HepG2 (cell line): ENCODE measurements around the gene IQCM. TPM values are rescaled to one million over a fixed set of nuclear protein-coding genes. Genes with fewer than 3 reads are reported as not detected.

Experiments
- ATAC-seq: fragments of 200-7000 bp; cut with Tn5 transposase; 3 replicates; pipeline ENCODE4 v1.9.1; 2020; ENCODE audit warnings: mild to moderate bottlenecking, moderate library complexity
- BruUV-seq: library from RNA; stranded (reverse); fragments of 400-500 nt; replicated peaks from 2 replicates; lab custom pipeline; 2021; lab: Mats Ljungman, UMichigan
- CTCF ChIA-PET: fragments of 300-600 bp; formaldehyde crosslinking; extraction: SDS; loops from one replicate; lab custom pipeline; 2021; ENCODE audit warnings: low total read pairs, inconsistent platforms, low intra/inter-chr PET ratio; lab: Yijun Ruan, JAX
- POLR2A ChIA-PET: fragments of 350-600 bp; sonication (Branson Sonifier 250); formaldehyde crosslinking; loops from one replicate; lab custom pipeline; 2020; ENCODE audit warnings: antibody characterized with exemption, inconsistent platforms; lab: Yijun Ruan, JAX
- DNase-seq: peaks from one replicate; pipeline ENCODE4 v3.0.0-alpha.2; 2015; ENCODE audit warnings: low spot score
- FAIRE-seq: peaks from 3 replicates; lab custom pipeline; 2011; peaks lifted over from hg19 to GRCh38; lab: Jason Lieb, UNC
- H2AFZ ChIP-seq: one replicate; pipeline ENCODE4 v1.6.1; 2011; ENCODE audit warnings: low read length, inconsistent platforms
- H3K27ac ChIP-seq: fragments of 300-600 bp; 3 replicates; pipeline ENCODE4 v1.8.0; 2011; ENCODE audit warnings: mixed run types, mild to moderate bottlenecking, mixed read lengths, low read length, inconsistent platforms; ENCODE audit not compliant: insufficient read depth; ENCODE audit errors: extremely low read length
- H3K27me3 ChIP-seq, 2 experiments: fragments of 200-600 bp in 1 of 2; 2 replicates in 1 of 2; 3 replicates in 1 of 2; pipeline versions ENCODE4 v1.6.0 to v1.8.0; 2011; ENCODE audit warnings: low read length in 2 of 2, mild to moderate bottlenecking in 2 of 2, moderate library complexity in 2 of 2, inconsistent platforms in 1 of 2; ENCODE audit not compliant: insufficient read depth in 2 of 2, control insufficient read depth in 1 of 2
- H3K36me3 ChIP-seq, 2 experiments: fragments of 200-600 bp in 1 of 2; replicated peaks in 1 of 2; 2 replicates in 1 of 2; 3 replicates in 1 of 2; pipeline versions ENCODE4 v1.5.1 to v1.8.0; 2011; ENCODE audit warnings: low read length in 2 of 2, inconsistent platforms in 1 of 2; ENCODE audit not compliant: insufficient read depth in 2 of 2, control insufficient read depth in 1 of 2
- H3K4me1 ChIP-seq: 2 replicates; pipeline ENCODE4 v1.5.1; 2012; ENCODE audit warnings: low read length, inconsistent platforms; ENCODE audit not compliant: insufficient read depth
- H3K4me2 ChIP-seq: 2 replicates; pipeline ENCODE4 v1.6.0; 2011; ENCODE audit warnings: low read depth, low read length, inconsistent platforms
- H3K4me3 ChIP-seq, 3 experiments: fragments of 200-600 bp in 1 of 3; sonication (generic), shearing (Covaris generic) in 1 of 3; replicated peaks in 1 of 3; 2 replicates each; pipeline ENCODE4 v1.5.1; 2011 to 2016; ENCODE audit warnings: low read length in 3 of 3, inconsistent platforms in 2 of 3, low read depth in 2 of 3, mild to moderate bottlenecking in 2 of 3, control low read depth in 1 of 3, mixed read lengths in 1 of 3; ENCODE audit not compliant: insufficient read depth in 1 of 3
- H3K79me2 ChIP-seq: one replicate; pipeline ENCODE4 v1.6.1; 2011; ENCODE audit warnings: low read length, inconsistent platforms; ENCODE audit not compliant: insufficient read depth
- H3K9ac ChIP-seq: 2 replicates; pipeline ENCODE4 v1.6.0; 2011; ENCODE audit warnings: mild to moderate bottlenecking, low read depth, low read length, inconsistent platforms; ENCODE audit not compliant: insufficient read depth
- H3K9me3 ChIP-seq: 2 replicates; pipeline ENCODE4 v1.5.1; 2012; ENCODE audit warnings: mild to moderate bottlenecking, low read length
- H4K20me1 ChIP-seq: 2 replicates; pipeline ENCODE4 v1.6.0; 2011; ENCODE audit warnings: inconsistent platforms, mild to moderate bottlenecking, low read length, moderate library complexity; ENCODE audit not compliant: insufficient read depth
- AKAP8 ChIP-seq: sonication (generic); formaldehyde crosslinking; IDR thresholded peaks from 2 replicates; pipeline ENCODE4 v1.5.1; 2020; ENCODE audit warnings: mild to moderate bottlenecking, missing genetic modification reagents
- ATF5 ChIP-seq: sonication (generic); formaldehyde crosslinking; IDR thresholded peaks from 2 replicates; pipeline ENCODE4 v1.4.0; 2020; ENCODE audit warnings: mild to moderate bottlenecking, low read depth, missing genetic modification reagents
- FLYWCH1 ChIP-seq: sonication (generic); formaldehyde crosslinking; IDR thresholded peaks from 2 replicates; pipeline ENCODE4 v1.8.1; 2023; ENCODE audit warnings: mild to moderate bottlenecking, missing genetic modification reagents
- IRX3 ChIP-seq: sonication (generic); formaldehyde crosslinking; IDR thresholded peaks from 2 replicates; pipeline ENCODE4 v1.8.1; 2023; ENCODE audit warnings: mild to moderate bottlenecking, low read depth, missing genetic modification reagents, borderline replicate concordance
- RAD21 ChIP-seq: fragments of 450-650 bp; formaldehyde crosslinking; IDR thresholded peaks from 2 replicates; pipeline ENCODE4 v1.5.0; 2020; ENCODE audit warnings: mild to moderate bottlenecking
- WIZ ChIP-seq: sonication (generic); formaldehyde crosslinking; IDR thresholded peaks from 2 replicates; pipeline ENCODE4 v1.5.1; 2020; ENCODE audit warnings: mild to moderate bottlenecking, missing genetic modification reagents
- ZNF234 ChIP-seq: sonication (generic); formaldehyde crosslinking; conservative IDR thresholded peaks from 2 replicates; pipeline ENCODE4 v1.5.1; 2020; ENCODE audit warnings: mild to moderate bottlenecking, missing genetic modification reagents
- WGBS: methylation state at CpG from one replicate; pipeline ENCODE4 v1.1.6; 2017; ENCODE audit warnings: low lambda C conversion rate; 5-methylcytosine and 5-hydroxymethylcytosine counted together
- in situ Hi-C: cut with HindIII; loops from 2 replicates; pipeline ENCODE4 v1.10.0; 2017; ENCODE audit warnings: low pct_unique_long_range_greater_than_20kb; ENCODE audit not compliant: extremely low pct_ligation_motif_present
- intact Hi-C: fragments of 100-400 bp; cut with micrococcal nuclease; formaldehyde crosslinking; loops from one replicate; pipeline ENCODE4 v1.10.0; 2022; ENCODE audit not compliant: unreplicated experiment
- polyA plus RNA-seq, 8 experiments: library from polyadenylated mRNA; depleted of rRNA in 3 of 8; stranded (reverse) in 7 of 8; unstranded in 1 of 8; fragments of >200 nt; fragmentation: Illumina TruSeq in 4 of 8; extraction: Trizol in 4 of 8; gene quantifications; 2 replicates each; pipeline versions ENCODE4 v1.2.1 to v1.2.3, GENCODE V29; 2011 to 2016; ENCODE audit warnings: low read depth in 4 of 8, missing spikeins in 1 of 8, mixed read lengths in 1 of 8; ENCODE audit not compliant: insufficient read depth in 1 of 8
- total RNA-seq, 5 experiments: library from RNA; depleted of rRNA; stranded (reverse); fragments of >200 nt; fragmentation: Illumina TruSeq; extraction: Trizol; gene quantifications; 2 replicates each; pipeline ENCODE4 v1.2.3, GENCODE V29; 2016; ENCODE audit warnings: low read depth in 1 of 5
- TF ChIP-seq, protein P1 (sequence below): sonication (generic); formaldehyde crosslinking; conservative IDR thresholded peaks from 2 replicates; pipeline ENCODE4 v1.4.0; 2020; ENCODE audit warnings: missing genetic modification reagents
- TF ChIP-seq, protein P2 (sequence below): sonication (generic); formaldehyde crosslinking; IDR thresholded peaks from 2 replicates; pipeline ENCODE4 v1.9.0; 2021; ENCODE audit warnings: missing genetic modification reagents, mild to moderate bottlenecking, borderline replicate concordance
- TF ChIP-seq, protein P3 (sequence below), 2 experiments: sonication (generic) in 1 of 2; formaldehyde crosslinking in 1 of 2; IDR thresholded peaks; 2 replicates each; pipeline versions ENCODE4 v1.5.1 to v1.6.1; 2011 to 2020; ENCODE audit warnings: borderline replicate concordance in 1 of 2, low read depth in 1 of 2, low read length in 1 of 2, mild to moderate bottlenecking in 1 of 2, missing genetic modification reagents in 1 of 2, moderate library complexity in 1 of 2

Gene IQCM
- total and polyA plus RNA-seq, 2 of the 13 experiments (the other 11 are each of a cell fraction or from before 2014, with no cell fraction given) = not detected

DNA sequence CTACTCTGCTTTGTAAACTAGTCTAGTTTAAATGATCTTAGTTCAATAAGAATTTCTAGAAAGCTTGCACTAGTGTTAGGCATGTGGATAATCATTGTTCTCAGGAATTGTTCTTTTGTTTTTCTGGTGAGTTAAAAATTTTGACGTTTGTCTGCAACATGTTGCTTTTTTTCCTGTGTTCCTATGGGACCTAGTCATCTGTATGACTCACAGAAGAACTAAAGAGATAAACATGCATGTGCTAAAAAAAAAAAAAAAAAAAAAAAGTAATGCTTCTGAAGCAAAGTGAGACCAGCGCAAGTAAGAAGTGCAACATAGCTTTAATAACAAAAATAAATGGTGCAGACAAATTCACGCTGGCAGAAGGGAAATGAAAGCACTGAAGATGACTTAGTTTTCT lies 471.2 kb downstream of the IQCM start:
- in situ Hi-C loops (no loop called here), intact Hi-C loops (no loop called here)
- no peak overlapping the region for H3K9ac ChIP-seq
- no peaks in the 10 kb centered on the region for H3K4me1 ChIP-seq
- POLR2A ChIA-PET = no interaction called here
- no peak overlapping the region for H3K4me2 ChIP-seq
- FAIRE-seq (no peak), DNase-seq (no peak), ATAC-seq (no peak)
- no peak overlapping the region for H3K4me3 ChIP-seq
- H3K27me3 ChIP-seq = no peaks in the 10 kb centered on the region
- BruUV-seq = no TSS peak
- H3K36me3 ChIP-seq = no peaks in the 10 kb centered on the region
- no peaks in the 10 kb centered on the region for H4K20me1 ChIP-seq
- no peaks in the 10 kb centered on the region for H3K79me2 ChIP-seq
- TF ChIP-seq IRX3 (CRISPR knock-in tag) (no peak), ZNF234 (no peak), FLYWCH1 (no peak)
- TF ChIP-seq, protein P1, sequence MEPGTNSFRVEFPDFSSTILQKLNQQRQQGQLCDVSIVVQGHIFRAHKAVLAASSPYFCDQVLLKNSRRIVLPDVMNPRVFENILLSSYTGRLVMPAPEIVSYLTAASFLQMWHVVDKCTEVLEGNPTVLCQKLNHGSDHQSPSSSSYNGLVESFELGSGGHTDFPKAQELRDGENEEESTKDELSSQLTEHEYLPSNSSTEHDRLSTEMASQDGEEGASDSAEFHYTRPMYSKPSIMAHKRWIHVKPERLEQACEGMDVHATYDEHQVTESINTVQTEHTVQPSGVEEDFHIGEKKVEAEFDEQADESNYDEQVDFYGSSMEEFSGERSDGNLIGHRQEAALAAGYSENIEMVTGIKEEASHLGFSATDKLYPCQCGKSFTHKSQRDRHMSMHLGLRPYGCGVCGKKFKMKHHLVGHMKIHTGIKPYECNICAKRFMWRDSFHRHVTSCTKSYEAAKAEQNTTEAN (CRISPR knock-in tag) = no peak
- H2AFZ ChIP-seq = no peak overlapping the region
- CTCF ChIA-PET = no interaction called here
- H3K27ac ChIP-seq = no peak overlapping the region
- 5% methylated on average over 3 of the region's 3 CpGs for WGBS
- peaks cover 15% of the 10 kb centered on the region for H3K9me3 ChIP-seq

GRCh38 chr4:149343614-149344013 lies 472.0 kb downstream of the IQCM start:
- Histone ChIP-seq H3K4me2 (no peak overlapping the region), H3K27ac (no peak overlapping the region), H3K79me2 (no peaks in the 10 kb centered on the region), H3K9ac (no peak overlapping the region), H3K36me3 (no peaks in the 10 kb centered on the region), H4K20me1 (no peaks in the 10 kb centered on the region), H3K4me3 (no peak overlapping the region), H2AFZ (no peak overlapping the region), H3K9me3 (peaks cover 15% of the 10 kb centered on the region), H3K27me3 (no peaks in the 10 kb centered on the region), H3K4me1 (no peaks in the 10 kb centered on the region)
- FAIRE-seq (no peak), ATAC-seq (no peak), DNase-seq (no peak)
- in situ Hi-C loops (no loop called here), intact Hi-C loops (no loop called here)
- BruUV-seq = no TSS peak
- POLR2A ChIA-PET = no interaction called here
- CTCF ChIA-PET = no interaction called here
- TF ChIP-seq, protein P2, sequence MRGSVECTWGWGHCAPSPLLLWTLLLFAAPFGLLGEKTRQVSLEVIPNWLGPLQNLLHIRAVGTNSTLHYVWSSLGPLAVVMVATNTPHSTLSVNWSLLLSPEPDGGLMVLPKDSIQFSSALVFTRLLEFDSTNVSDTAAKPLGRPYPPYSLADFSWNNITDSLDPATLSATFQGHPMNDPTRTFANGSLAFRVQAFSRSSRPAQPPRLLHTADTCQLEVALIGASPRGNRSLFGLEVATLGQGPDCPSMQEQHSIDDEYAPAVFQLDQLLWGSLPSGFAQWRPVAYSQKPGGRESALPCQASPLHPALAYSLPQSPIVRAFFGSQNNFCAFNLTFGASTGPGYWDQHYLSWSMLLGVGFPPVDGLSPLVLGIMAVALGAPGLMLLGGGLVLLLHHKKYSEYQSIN (CRISPR knock-in tag) = no peak
- TF ChIP-seq RAD21 (CRISPR knock-in tag) (no peak), AKAP8 (no peak), WIZ (CRISPR knock-in tag) (no peak), ATF5 (CRISPR knock-in tag) (no peak)
- TF ChIP-seq, protein P3, sequence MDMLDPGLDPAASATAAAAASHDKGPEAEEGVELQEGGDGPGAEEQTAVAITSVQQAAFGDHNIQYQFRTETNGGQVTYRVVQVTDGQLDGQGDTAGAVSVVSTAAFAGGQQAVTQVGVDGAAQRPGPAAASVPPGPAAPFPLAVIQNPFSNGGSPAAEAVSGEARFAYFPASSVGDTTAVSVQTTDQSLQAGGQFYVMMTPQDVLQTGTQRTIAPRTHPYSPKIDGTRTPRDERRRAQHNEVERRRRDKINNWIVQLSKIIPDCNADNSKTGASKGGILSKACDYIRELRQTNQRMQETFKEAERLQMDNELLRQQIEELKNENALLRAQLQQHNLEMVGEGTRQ (IDR thresholded peaks at IDR 0.05; ENCODE audit: low read depth, low read length) = no peak
- TF ChIP-seq, protein P3 (CRISPR knock-in tag; IDR thresholded peaks at IDR 0.05; ENCODE audit: borderline replicate concordance) = no peak
